ENCODE data around the gene CDH5. TPM values are rescaled to one million over a fixed set of nuclear protein-coding genes. Genes with fewer than 3 reads are reported as not detected.

CDH5 gene
- polyA plus RNA-seq, 1 donor (not counting 4 experiments of a cell fraction or from before 2014, with no cell fraction given), result 0.05 TPM

DNA sequence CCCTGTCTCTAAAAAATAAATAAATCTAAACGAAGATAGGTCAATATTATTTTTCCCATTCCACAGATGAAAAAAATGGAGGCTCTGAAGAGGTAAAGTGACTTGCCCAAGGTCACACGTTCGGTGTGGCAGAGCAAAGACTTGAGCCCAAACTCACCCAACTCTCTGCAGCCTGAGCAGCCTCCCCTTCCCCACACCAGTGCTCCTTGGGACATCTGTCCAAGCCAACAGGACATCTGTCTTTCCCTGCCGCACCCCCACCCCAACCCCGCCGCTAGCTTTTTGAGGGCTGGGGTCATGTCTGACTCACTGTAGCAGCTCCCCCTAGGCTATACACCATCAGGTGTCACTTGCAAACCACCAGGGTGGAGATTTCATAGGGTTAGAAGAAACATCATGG lies 55.4 kb downstream of the CDH5 start:
- TF ChIP-seq, protein P1, sequence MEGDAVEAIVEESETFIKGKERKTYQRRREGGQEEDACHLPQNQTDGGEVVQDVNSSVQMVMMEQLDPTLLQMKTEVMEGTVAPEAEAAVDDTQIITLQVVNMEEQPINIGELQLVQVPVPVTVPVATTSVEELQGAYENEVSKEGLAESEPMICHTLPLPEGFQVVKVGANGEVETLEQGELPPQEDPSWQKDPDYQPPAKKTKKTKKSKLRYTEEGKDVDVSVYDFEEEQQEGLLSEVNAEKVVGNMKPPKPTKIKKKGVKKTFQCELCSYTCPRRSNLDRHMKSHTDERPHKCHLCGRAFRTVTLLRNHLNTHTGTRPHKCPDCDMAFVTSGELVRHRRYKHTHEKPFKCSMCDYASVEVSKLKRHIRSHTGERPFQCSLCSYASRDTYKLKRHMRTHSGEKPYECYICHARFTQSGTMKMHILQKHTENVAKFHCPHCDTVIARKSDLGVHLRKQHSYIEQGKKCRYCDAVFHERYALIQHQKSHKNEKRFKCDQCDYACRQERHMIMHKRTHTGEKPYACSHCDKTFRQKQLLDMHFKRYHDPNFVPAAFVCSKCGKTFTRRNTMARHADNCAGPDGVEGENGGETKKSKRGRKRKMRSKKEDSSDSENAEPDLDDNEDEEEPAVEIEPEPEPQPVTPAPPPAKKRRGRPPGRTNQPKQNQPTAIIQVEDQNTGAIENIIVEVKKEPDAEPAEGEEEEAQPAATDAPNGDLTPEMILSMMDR (optimal IDR thresholded peaks at IDR 0.05 in 1 of 3, IDR thresholded peaks at IDR 0.05 in 1 of 3, conservative IDR thresholded peaks at IDR 0.05 in 1 of 3; ENCODE audit: extremely low read depth in 1 of 3, insufficient read depth in 2 of 3, low read length in 3 of 3), result no peak
- TF ChIP-seq EZH2 (IDR thresholded peaks at IDR 0.05; ENCODE audit: low read length), result no peak
- no peak for FAIRE-seq

DNA sequence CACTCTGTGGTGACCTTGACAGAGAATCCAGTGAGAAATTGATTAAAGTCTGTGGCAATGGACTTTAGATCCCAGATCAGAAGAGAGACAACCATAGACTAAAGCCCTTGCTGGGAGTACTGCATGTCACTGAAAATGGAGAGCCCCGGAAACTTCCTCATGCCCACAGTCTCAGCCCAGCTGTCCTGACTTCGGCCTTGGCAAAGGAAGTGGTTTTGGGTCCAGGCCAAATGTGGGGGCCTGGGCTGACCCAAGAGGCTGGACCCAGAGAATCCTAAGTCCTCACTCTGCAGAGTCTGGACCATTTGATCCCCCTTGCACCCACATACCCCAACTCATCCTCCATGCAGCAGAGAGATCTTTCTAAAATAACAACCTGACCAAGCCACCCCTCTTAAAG lies 55.9 kb downstream of the CDH5 start:
- H3K4me2 ChIP-seq (ENCODE audit: control insufficient read depth, extremely low read depth, insufficient read depth, low read depth, low read length), result no peak overlapping the region
- no peak overlapping the region for H3K9ac ChIP-seq (ENCODE audit: control insufficient read depth, extremely low read depth, insufficient read depth, low read length)
- DNase-seq (ENCODE audit: low read depth, low spot score) (no peak), FAIRE-seq (no peak)
- H3K27me3 ChIP-seq (ENCODE audit: control insufficient read depth, extremely low read depth, insufficient read depth, low read length), result peaks cover 16% of the 10 kb centered on the region
- no peak overlapping the region for H3K4me3 ChIP-seq (ENCODE audit: control insufficient read depth in 2 of 3, extremely low read depth in 1 of 3, insufficient read depth in 2 of 3, low read depth in 1 of 3, low read length in 3 of 3)
- no peaks in the 10 kb centered on the region for H3K9me1 ChIP-seq (ENCODE audit: control insufficient read depth, extremely low read depth, insufficient read depth, low read length)
- H3K4me1 ChIP-seq (ENCODE audit: control insufficient read depth, extremely low read depth, insufficient read depth, low read length), result no peaks in the 10 kb centered on the region
- H4K20me1 ChIP-seq (ENCODE audit: control insufficient read depth, extremely low read depth, insufficient read depth, low read length), result no peaks in the 10 kb centered on the region
- no peak for TF ChIP-seq EZH2 (IDR thresholded peaks at IDR 0.05; ENCODE audit: low read length)
- TF ChIP-seq, protein P1 (optimal IDR thresholded peaks at IDR 0.05 in 1 of 3, IDR thresholded peaks at IDR 0.05 in 1 of 3, conservative IDR thresholded peaks at IDR 0.05 in 1 of 3; ENCODE audit: extremely low read depth in 1 of 3, insufficient read depth in 2 of 3, low read length in 3 of 3), result no peak
- H3K36me3 ChIP-seq (ENCODE audit: control insufficient read depth in 2 of 2, extremely low read depth in 1 of 2, insufficient read depth in 2 of 2, low read length in 2 of 2), result no peaks in the 10 kb centered on the region
- H3K79me2 ChIP-seq (ENCODE audit: control insufficient read depth, insufficient read depth, low read length), result no peaks in the 10 kb centered on the region
- no peaks in the 10 kb centered on the region for H3K9me3 ChIP-seq (ENCODE audit: control insufficient read depth, low read depth, low read length)
- H2AFZ ChIP-seq (ENCODE audit: control insufficient read depth, low read length), result no peak overlapping the region
- no peak overlapping the region for H3K27ac ChIP-seq (ENCODE audit: control insufficient read depth, insufficient read depth, low read length)
- dilution Hi-C loops (cut with MboI; ENCODE audit: extremely low pct_ligation_motif_present, low sequenced_read_pairs), result no loop called here

More for the DNA sequence above, 55.4 kb downstream of the CDH5 start:
- H3K4me2 ChIP-seq (ENCODE audit: control insufficient read depth, extremely low read depth, insufficient read depth, low read depth, low read length), result no peak overlapping the region
- dilution Hi-C loops (cut with MboI; ENCODE audit: extremely low pct_ligation_motif_present, low sequenced_read_pairs), result no loop called here
- no peak overlapping the region for H3K9ac ChIP-seq (ENCODE audit: control insufficient read depth, extremely low read depth, insufficient read depth, low read length)
- peaks cover 16% of the 10 kb centered on the region for H3K27me3 ChIP-seq (ENCODE audit: control insufficient read depth, extremely low read depth, insufficient read depth, low read length)
- H3K9me1 ChIP-seq (ENCODE audit: control insufficient read depth, extremely low read depth, insufficient read depth, low read length), result no peaks in the 10 kb centered on the region
- no peak overlapping the region for H2AFZ ChIP-seq (ENCODE audit: control insufficient read depth, low read length)
- H3K27ac ChIP-seq (ENCODE audit: control insufficient read depth, insufficient read depth, low read length), result no peak overlapping the region
- no peaks in the 10 kb centered on the region for H3K36me3 ChIP-seq (ENCODE audit: control insufficient read depth in 2 of 2, extremely low read depth in 1 of 2, insufficient read depth in 2 of 2, low read length in 2 of 2)
- H3K4me3 ChIP-seq (ENCODE audit: control insufficient read depth in 2 of 3, extremely low read depth in 1 of 3, insufficient read depth in 2 of 3, low read depth in 1 of 3, low read length in 3 of 3), result no peak overlapping the region
- H3K9me3 ChIP-seq (ENCODE audit: control insufficient read depth, low read depth, low read length), result no peaks in the 10 kb centered on the region
- no peaks in the 10 kb centered on the region for H4K20me1 ChIP-seq (ENCODE audit: control insufficient read depth, extremely low read depth, insufficient read depth, low read length)
- DNase-seq (ENCODE audit: low read depth, low spot score), result no peak
- H3K4me1 ChIP-seq (ENCODE audit: control insufficient read depth, extremely low read depth, insufficient read depth, low read length), result peaks cover 3% of the 10 kb centered on the region
- H3K79me2 ChIP-seq (ENCODE audit: control insufficient read depth, insufficient read depth, low read length), result no peaks in the 10 kb centered on the region

Data from keratinocyte (primary cell).